CD8-positive, alpha-beta memory T cell (primary cell): ENCODE measurements around the gene KLHL29. TPM values are rescaled to one million over a fixed set of nuclear protein-coding genes. Genes with fewer than 3 reads are reported as not detected.

Experiments
- CTCF ChIA-PET: fragments of 350-600 bp; sonication (Branson Sonifier 250); formaldehyde crosslinking; loops from one replicate; lab custom pipeline; 2021; ENCODE audit warnings: antibody characterized with exemption; lab: Charles Lee
- POLR2A ChIA-PET: fragments of 350-600 bp; sonication (Branson Sonifier 250); formaldehyde crosslinking; loops from one replicate; lab custom pipeline; 2021; ENCODE audit warnings: antibody characterized with exemption; lab: Charles Lee
- DNase-seq, 5 donors: peaks; one replicate each; pipeline versions ENCODE4 v3.0.0 to v3.0.0-alpha.2; 2020 to 2022; ENCODE audit warnings: mixed read lengths in 1 of 5
- H3K27ac ChIP-seq: one replicate; pipeline ENCODE4 v1.7.0; 2013; ENCODE audit warnings: low read depth, mild to moderate bottlenecking, low read length, moderate library complexity
- H3K27me3 ChIP-seq: 2 replicates; pipeline ENCODE4 v1.7.0; 2013; ENCODE audit warnings: low read length, mild to moderate bottlenecking; ENCODE audit not compliant: insufficient read depth, poor library complexity, severe bottlenecking
- H3K36me3 ChIP-seq: 2 replicates; pipeline ENCODE4 v1.7.0; 2013; ENCODE audit warnings: mild to moderate bottlenecking, low read length, moderate library complexity; ENCODE audit not compliant: insufficient read depth
- H3K4me1 ChIP-seq: 2 replicates; pipeline ENCODE4 v1.7.0; 2013; ENCODE audit warnings: mild to moderate bottlenecking, low read length, moderate library complexity; ENCODE audit not compliant: insufficient read depth
- H3K4me3 ChIP-seq: 2 replicates; pipeline ENCODE4 v1.7.0; 2013; ENCODE audit warnings: mild to moderate bottlenecking, low read length
- H3K9me3 ChIP-seq: 2 replicates; pipeline ENCODE4 v1.7.0; 2013; ENCODE audit warnings: mild to moderate bottlenecking, low read length
- H3K27ac Mint-ChIP-seq, 8 donors: one replicate each; pipeline ENCODE4 v1.8.0; 2020 to 2021; ENCODE audit warnings: mixed read lengths in 8 of 8, mild to moderate bottlenecking in 6 of 8, inconsistent platforms in 3 of 8, moderate library complexity in 3 of 8
- H3K27me3 Mint-ChIP-seq, 2 donors: one replicate each; pipeline ENCODE4 v1.8.0; 2020 to 2021; ENCODE audit warnings: mixed read lengths in 2 of 2, mild to moderate bottlenecking in 1 of 2, moderate library complexity in 1 of 2
- H3K36me3 Mint-ChIP-seq, 3 donors: one replicate each; pipeline ENCODE4 v1.8.0; 2020 to 2021; ENCODE audit warnings: mixed read lengths in 3 of 3, inconsistent platforms in 1 of 3, mild to moderate bottlenecking in 1 of 3
- H3K4me1 Mint-ChIP-seq, 3 donors: one replicate each; pipeline ENCODE4 v1.8.0; 2020 to 2021; ENCODE audit warnings: mixed read lengths in 3 of 3, inconsistent platforms in 1 of 3, mild to moderate bottlenecking in 1 of 3
- H3K4me3 Mint-ChIP-seq, 7 donors: one replicate each; pipeline ENCODE4 v1.8.0; 2020 to 2021; ENCODE audit warnings: mixed read lengths in 7 of 7, mild to moderate bottlenecking in 6 of 7, moderate library complexity in 4 of 7, inconsistent platforms in 2 of 7
- H3K9me3 Mint-ChIP-seq, 5 donors: one replicate each; pipeline ENCODE4 v1.8.0; 2020 to 2022; ENCODE audit warnings: mixed read lengths in 5 of 5, mild to moderate bottlenecking in 3 of 5, moderate library complexity in 2 of 5, inconsistent platforms in 1 of 5
- polyA plus RNA-seq: library from polyadenylated mRNA; unstranded; fragments of 300-500 nt; fragmentation: Illumina TruSeq; gene quantifications from one replicate; pipeline ENCODE4 v1.2.3, GENCODE V29; 2021
- total RNA-seq, 2 experiments: library from RNA; stranded (reverse); gene quantifications; one replicate each; pipeline ENCODE4 v1.2.3, GENCODE V29; 2021

Gene KLHL29
- total and polyA plus RNA-seq, 3 experiments from 2014 or later: 0.11 to 0.21 (median 0.13) TPM

DNA sequence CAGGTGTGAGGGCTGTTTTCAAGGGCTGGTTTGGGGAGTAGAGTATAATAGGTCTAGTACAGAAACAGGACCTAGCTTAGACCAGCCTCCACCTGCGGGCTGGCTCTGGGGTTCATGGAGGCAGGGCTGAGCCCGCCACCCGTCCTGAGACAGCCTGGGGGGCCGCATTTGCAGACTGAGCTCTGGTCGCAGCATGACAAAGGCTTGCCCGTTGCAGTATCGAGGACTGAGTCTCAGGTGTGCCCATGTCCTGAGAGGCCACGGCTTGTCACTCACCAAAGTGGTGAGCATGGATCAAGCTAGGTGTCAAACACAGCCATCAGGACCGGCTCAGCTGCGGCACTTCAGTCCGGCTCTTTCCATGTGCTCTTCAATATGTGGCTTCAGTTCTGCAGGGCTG, 144.7 kb downstream of the KLHL29 start:
- Histone ChIP-seq H3K4me3 (no peak overlapping the region), H3K4me1 (peaks cover 32% of the 10 kb centered on the region), H3K36me3 (no peaks in the 10 kb centered on the region), H3K9me3 (no peaks in the 10 kb centered on the region), H3K27me3 (no peaks in the 10 kb centered on the region), H3K27ac (no peak overlapping the region)
- H3K36me3 Mint-ChIP-seq: no peaks in the 10 kb centered on the region
- peak overlapping the region in 1 of 7 donors; percentile 32 for H3K4me3 Mint-ChIP-seq
- ChIA-PET CTCF (interaction anchor here (1.8 kb wide), 1 partner anchor 10 kb away, joined by 5 read pairs; no protein-coding TSS in a partner anchor), POLR2A (no interaction called here)
- H3K27ac Mint-ChIP-seq: no peak overlapping the region
- DNase-seq: no peak
- H3K4me1 Mint-ChIP-seq: peaks cover 18 to 43% (median 24%) of the 10 kb centered on the region in 3 donors
- H3K27me3 Mint-ChIP-seq: peaks cover 4 to 8% of the 10 kb centered on the region in 2 donors
- H3K9me3 Mint-ChIP-seq: no peaks in the 10 kb centered on the region

DNA sequence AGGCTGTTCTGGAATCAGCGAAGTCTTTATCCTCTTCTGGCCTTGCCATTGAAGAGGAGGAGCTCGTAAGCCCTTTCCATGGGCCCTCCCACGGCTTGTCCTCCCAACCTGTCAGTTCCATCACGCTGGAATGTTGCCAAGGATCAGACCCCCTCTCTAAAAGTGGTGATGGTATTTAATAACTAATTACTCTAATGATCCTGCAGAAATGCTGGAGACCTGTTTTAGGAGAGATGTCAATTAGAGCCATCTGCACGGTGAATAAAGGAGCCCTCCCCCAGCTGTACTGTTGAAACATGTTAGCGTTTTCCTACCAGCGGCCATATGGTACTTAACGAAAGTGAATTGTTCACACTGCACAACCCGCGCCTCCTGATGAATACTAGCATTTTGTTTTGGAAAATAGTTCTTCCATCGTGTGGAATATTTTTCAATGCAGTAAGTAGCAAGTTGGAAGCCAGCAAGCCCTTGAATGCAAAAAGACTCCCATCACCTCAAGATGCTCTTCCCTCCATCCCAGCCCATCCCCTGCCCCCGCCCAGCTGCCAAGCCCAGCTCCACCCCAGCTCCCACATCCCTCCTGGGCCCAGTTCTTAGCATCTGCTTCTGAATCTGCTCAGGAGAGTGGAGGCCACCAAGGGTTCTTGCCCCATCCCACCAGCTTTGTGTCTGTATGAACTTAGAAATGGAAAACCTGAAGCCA, 145.4 kb downstream of the KLHL29 start:
- H3K4me3 ChIP-seq: no peak overlapping the region
- peaks cover 18 to 49% (median 26%) of the 10 kb centered on the region in 3 donors for H3K4me1 Mint-ChIP-seq
- H3K4me1 ChIP-seq: peaks cover 32% of the 10 kb centered on the region
- peaks cover 4 to 5% of the 10 kb centered on the region in 2 donors for H3K27me3 Mint-ChIP-seq
- H3K36me3 ChIP-seq: no peaks in the 10 kb centered on the region
- CTCF ChIA-PET: interaction anchor here (1.8 kb wide), 1 partner anchor 11 kb away, joined by 5 read pairs; no protein-coding TSS in a partner anchor
- no peak overlapping the region for H3K27ac ChIP-seq
- H3K9me3 ChIP-seq: no peaks in the 10 kb centered on the region
- H3K27me3 ChIP-seq: no peaks in the 10 kb centered on the region
- no peak for DNase-seq
- POLR2A ChIA-PET: no interaction called here
- no peaks in the 10 kb centered on the region for H3K36me3 Mint-ChIP-seq
- H3K4me3 Mint-ChIP-seq: no peak overlapping the region
- H3K27ac Mint-ChIP-seq: no peak overlapping the region
- no peaks in the 10 kb centered on the region for H3K9me3 Mint-ChIP-seq

DNA sequence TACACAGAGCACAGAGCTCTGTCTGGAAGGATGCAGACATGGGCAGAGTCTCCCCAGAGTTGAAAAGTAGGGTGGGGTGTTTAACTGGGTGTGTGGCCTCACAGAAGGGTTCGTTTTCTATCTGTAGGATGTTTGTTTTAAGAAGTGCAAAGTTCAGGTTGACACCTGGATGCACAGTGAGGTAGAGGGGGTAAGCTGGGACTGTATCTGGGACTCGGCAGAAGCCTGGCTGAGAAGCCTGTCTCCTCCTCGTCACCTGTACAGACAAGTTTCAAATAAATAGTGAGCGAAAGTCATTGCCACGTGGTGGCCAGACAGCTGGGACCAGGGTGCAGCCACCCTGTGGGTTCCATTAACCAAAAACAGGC, 145.9 kb downstream of the KLHL29 start:
- no peak overlapping the region for H3K4me3 Mint-ChIP-seq
- no peaks in the 10 kb centered on the region for H3K27me3 ChIP-seq
- H3K4me1 ChIP-seq: peaks cover 32% of the 10 kb centered on the region
- no peak for DNase-seq
- H3K4me1 Mint-ChIP-seq: peaks cover 20 to 53% (median 28%) of the 10 kb centered on the region in 3 donors
- no peak overlapping the region for H3K27ac ChIP-seq
- H3K36me3 Mint-ChIP-seq: no peaks in the 10 kb centered on the region
- H3K27me3 Mint-ChIP-seq: peaks cover 3 to 4% of the 10 kb centered on the region in 2 donors
- H3K9me3 Mint-ChIP-seq: no peaks in the 10 kb centered on the region
- ChIA-PET POLR2A (no interaction called here), CTCF (interaction anchor here (1.8 kb wide), 1 partner anchor 12 kb away, joined by 5 read pairs; no protein-coding TSS in a partner anchor)
- H3K27ac Mint-ChIP-seq: no peak overlapping the region
- no peaks in the 10 kb centered on the region for H3K9me3 ChIP-seq
- no peaks in the 10 kb centered on the region for H3K36me3 ChIP-seq
- no peak overlapping the region for H3K4me3 ChIP-seq

DNA sequence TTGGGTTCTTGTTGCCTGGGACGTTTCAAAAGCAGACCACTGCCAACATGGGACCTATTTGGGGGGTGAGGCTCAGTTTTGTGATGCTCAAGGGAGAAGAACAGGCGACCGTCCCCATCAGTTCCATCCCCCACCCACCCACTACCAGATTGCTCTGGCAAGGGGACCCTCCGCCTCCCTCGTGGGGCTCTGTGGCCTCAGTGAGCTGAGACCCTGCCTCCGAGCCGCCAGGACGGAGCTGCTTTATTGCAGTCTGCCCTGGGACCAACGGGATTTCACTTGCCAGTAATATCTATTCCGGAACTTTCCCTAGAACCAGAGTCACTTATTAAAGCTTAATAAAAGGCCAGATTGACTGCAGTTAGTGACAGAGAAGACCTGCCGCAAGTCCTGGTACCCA, 146.3 kb downstream of the KLHL29 start:
- H3K27ac ChIP-seq: no peak overlapping the region
- ChIA-PET CTCF (interaction anchor here (1.8 kb wide), 1 partner anchor 12 kb away, joined by 5 read pairs; no protein-coding TSS in a partner anchor), POLR2A (no interaction called here)
- H3K27me3 ChIP-seq: no peaks in the 10 kb centered on the region
- H3K36me3 Mint-ChIP-seq: no peaks in the 10 kb centered on the region
- H3K36me3 ChIP-seq: no peaks in the 10 kb centered on the region
- H3K4me3 Mint-ChIP-seq: peak overlapping the region in 1 of 7 donors; percentile 61
- H3K27ac Mint-ChIP-seq: peak overlapping the region in 2 of 8 donors; percentile 18 to 98
- H3K9me3 ChIP-seq: no peaks in the 10 kb centered on the region
- DNase-seq: no peak
- peaks cover 0 to 4% of the 10 kb centered on the region in 2 donors for H3K27me3 Mint-ChIP-seq
- peaks cover 32% of the 10 kb centered on the region for H3K4me1 ChIP-seq
- no peaks in the 10 kb centered on the region for H3K9me3 Mint-ChIP-seq
- H3K4me1 Mint-ChIP-seq: peaks cover 18 to 51% (median 25%) of the 10 kb centered on the region in 3 donors
- H3K4me3 ChIP-seq: no peak overlapping the region

DNA sequence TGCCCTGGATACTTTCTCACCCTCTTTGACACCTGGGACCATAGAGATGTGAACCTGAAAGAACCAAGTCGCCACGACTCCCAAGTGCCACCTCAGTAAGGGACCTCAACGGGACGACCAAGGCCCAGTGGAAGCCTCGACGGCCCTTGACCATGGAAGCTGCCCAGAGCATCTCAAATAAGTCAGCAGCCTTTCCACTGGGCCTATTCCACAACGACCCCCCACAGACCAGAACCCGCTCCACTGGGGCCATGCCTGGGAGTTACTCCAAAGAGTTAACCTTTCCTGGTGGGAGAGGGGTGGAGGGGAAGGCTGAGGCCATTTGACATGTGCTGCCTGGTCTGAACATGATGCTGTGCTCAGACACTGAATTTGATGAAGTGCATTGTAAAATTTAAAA, 146.9 kb downstream of the KLHL29 start:
- ChIA-PET POLR2A (no interaction called here), CTCF (no interaction called here)
- no peaks in the 10 kb centered on the region for H3K9me3 ChIP-seq
- Mint-ChIP-seq H3K4me1 (peaks cover 18 to 49% (median 29%) of the 10 kb centered on the region in 3 donors), H3K36me3 (no peaks in the 10 kb centered on the region), H3K9me3 (no peaks in the 10 kb centered on the region), H3K27me3 (peaks cover 0 to 4% of the 10 kb centered on the region in 2 donors), H3K27ac (peak overlapping the region in 7 of 8 donors; percentile 38 to 98 (median 83)), H3K4me3 (peak overlapping the region in 6 of 7 donors; percentile 77 to 96 (median 88))
- DNase-seq: no peak
- peak overlapping the region; percentile 50 for H3K4me3 ChIP-seq
- H3K27me3 ChIP-seq: no peaks in the 10 kb centered on the region
- no peaks in the 10 kb centered on the region for H3K36me3 ChIP-seq
- H3K4me1 ChIP-seq: peaks cover 32% of the 10 kb centered on the region
- H3K27ac ChIP-seq: no peak overlapping the region

DNA sequence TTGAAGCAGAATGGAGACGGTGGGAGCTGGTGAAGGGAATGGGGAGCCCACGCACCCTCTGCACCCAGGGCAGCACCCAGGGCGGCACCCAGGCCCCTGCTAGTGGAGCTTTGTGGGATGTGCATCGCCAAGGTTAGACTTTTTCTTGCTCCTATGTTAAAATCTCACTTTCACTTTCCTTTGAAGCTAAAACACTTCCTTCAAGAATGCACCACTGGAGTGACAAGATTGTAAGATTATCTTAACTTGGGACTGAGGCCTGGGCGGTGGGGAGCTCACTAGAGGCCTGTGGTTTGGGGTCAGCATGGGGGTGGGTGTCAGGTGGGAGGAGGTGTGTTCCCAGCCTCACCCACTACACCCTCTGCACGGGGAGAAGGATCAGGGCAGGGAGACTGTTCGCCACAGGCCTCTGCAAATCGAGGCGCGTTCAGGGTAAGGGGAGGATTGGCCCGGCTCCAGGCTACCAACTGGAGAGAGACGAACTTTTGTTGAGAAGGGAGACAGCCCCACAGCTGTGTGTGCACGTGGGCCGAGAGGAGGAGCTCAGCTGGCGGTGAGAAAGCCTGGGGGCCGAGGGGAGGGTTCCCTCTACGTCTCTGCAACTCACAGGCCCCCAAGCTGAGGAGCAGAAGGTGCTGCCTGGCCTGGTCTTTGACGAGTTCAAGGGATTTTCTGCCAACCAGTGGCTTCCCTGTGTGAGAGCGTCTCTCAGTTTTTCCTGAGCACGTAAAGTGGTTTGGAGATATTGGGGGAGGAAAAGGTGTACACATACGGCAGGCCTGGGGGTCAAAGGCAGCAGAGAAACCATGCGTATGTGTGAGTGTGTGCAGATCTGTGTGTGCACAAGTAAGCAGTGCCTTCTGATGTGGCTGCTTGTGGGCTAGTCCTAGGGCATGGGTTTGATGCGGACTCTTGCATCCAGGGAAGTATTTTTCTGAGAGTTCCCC, 147.7 kb downstream of the KLHL29 start:
- POLR2A ChIA-PET: no interaction called here
- peaks cover 18 to 49% (median 33%) of the 10 kb centered on the region in 3 donors for H3K4me1 Mint-ChIP-seq
- peaks cover 32% of the 10 kb centered on the region for H3K4me1 ChIP-seq

DNA sequence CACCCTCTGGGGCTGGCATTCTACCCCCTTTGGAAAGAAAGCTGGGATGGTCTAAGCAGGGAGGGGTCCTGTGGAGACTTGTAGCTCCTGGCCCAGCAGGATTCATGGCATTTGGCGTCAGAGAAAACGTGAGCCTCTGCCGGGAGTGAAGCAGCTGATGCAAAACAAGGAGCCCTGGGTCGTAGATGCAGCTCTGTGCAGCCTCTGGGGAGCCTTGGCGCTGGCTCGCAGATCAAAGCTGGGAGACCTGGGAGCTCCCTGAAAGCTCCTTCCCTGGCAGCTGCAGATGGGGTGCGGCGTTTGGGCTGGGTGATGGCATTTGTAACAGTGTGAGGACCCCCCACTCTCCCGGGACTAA, 148.3 kb downstream of the KLHL29 start:
- Histone ChIP-seq H3K36me3 (no peaks in the 10 kb centered on the region), H3K27ac (no peak overlapping the region), H3K9me3 (no peaks in the 10 kb centered on the region), H3K27me3 (no peaks in the 10 kb centered on the region), H3K4me1 (peaks cover 32% of the 10 kb centered on the region), H3K4me3 (peak overlapping the region; percentile 50)
- Mint-ChIP-seq H3K27ac (peak overlapping the region in 5 of 8 donors; percentile 11 to 98 (median 95)), H3K4me1 (peaks cover 18 to 49% (median 33%) of the 10 kb centered on the region in 3 donors), H3K27me3 (peaks cover 0 to 1% of the 10 kb centered on the region in 2 donors), H3K9me3 (no peaks in the 10 kb centered on the region), H3K36me3 (no peaks in the 10 kb centered on the region), H3K4me3 (peak overlapping the region in 6 of 7 donors; percentile 77 to 96 (median 88))
- ChIA-PET CTCF (interaction anchor here (0.8 kb wide), 1 partner anchor 8 kb away, joined by 3 read pairs; no protein-coding TSS in a partner anchor), POLR2A (no interaction called here)
- DNase-seq: no peak

More for the DNA sequence above, 147.7 kb downstream of the KLHL29 start:
- H3K9me3 Mint-ChIP-seq: no peaks in the 10 kb centered on the region
- Histone ChIP-seq H3K4me3 (peak overlapping the region; percentile 50), H3K9me3 (no peaks in the 10 kb centered on the region), H3K27me3 (no peaks in the 10 kb centered on the region), H3K27ac (no peak overlapping the region), H3K36me3 (no peaks in the 10 kb centered on the region)
- H3K27ac Mint-ChIP-seq: peak overlapping the region; percentile 38 to 98 (median 95)
- H3K4me3 Mint-ChIP-seq: peak overlapping the region; percentile 29 to 96 (median 85)
- peaks cover 0 to 1% of the 10 kb centered on the region in 2 donors for H3K27me3 Mint-ChIP-seq
- no peaks in the 10 kb centered on the region for H3K36me3 Mint-ChIP-seq
- CTCF ChIA-PET: interaction anchor here (0.8 kb wide), 1 partner anchor 9 kb away, joined by 3 read pairs; no protein-coding TSS in a partner anchor
- DNase-seq: peak in 3 of 5 donors; percentile 17 to 57 (median 56)
